Measurements from ENCODE around the gene TYW1B.
"Not testable (repeated sequence)": the region's sequence is repeated elsewhere in the genome, so short reads cannot be mapped to it uniquely, and the experiment has no call there.

TYW1B gene

DNA sequence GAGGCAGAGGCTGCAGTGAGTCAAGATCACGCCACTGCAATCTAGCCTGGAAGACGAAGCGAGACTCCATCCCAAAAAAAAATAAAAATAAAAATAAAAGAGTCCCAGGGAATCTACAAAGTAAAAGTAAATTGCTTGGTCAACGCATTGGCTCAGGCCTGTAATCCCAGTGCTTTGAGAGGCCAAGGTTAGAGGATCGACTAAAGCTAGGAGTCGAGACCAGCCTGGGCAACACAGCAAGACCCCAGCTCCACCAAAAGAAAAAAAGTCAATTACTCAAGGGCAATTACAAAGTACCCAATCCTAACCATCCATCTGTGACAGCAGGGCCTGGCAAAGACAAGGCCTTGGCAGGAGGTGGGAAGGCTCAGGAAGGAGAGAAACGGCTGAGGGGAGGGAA is 288.3 kb downstream of the TYW1B start:
- Histone ChIP-seq H3K4me1 (ENCODE audit: control insufficient read depth in 5 of 5, insufficient read depth in 5 of 5, low read length in 5 of 5) (no peaks in the 10 kb centered on the region), H3K36me3 (ENCODE audit: control insufficient read depth in 5 of 5, insufficient read depth in 5 of 5, low read length in 5 of 5) (no peaks in the 10 kb centered on the region), H3K27me3 (ENCODE audit: control insufficient read depth in 5 of 5, insufficient read depth in 4 of 5, low read length in 5 of 5) (no peaks in the 10 kb centered on the region), H3K27ac (ENCODE audit: low read depth, low read length) (no peak overlapping the region), H3K9ac (ENCODE audit: low read length in 5 of 5) (no peak overlapping the region), H3K9me3 (ENCODE audit: control insufficient read depth in 5 of 5, low read length in 5 of 5) (no peaks in the 10 kb centered on the region), H3K4me3 (ENCODE audit: low read depth in 1 of 5, low read length in 5 of 5) (no peak overlapping the region)

DNA sequence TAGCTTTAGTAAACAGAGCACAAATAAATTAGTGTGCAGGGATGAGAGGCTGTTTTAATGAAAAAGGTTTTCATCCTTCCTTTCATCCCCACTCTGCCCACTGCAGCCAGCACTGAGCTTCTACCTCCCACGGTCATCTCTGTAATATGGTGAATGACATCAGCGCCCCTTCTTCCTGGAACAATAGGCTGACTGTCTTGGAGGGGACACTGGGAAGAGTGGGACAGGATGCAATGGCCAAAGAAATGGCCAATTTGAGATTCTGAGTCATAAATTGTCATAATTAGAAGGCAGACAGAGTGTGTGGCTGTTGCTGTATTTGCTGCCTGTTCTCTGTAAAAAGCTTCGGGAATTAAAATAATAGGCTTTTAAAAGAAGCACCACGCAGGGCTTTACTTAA is 289.1 kb downstream of the TYW1B start:
- Histone ChIP-seq H3K36me3 (ENCODE audit: control insufficient read depth in 5 of 5, insufficient read depth in 5 of 5, low read length in 5 of 5) (no peaks in the 10 kb centered on the region), H3K9me3 (ENCODE audit: control insufficient read depth in 5 of 5, low read length in 5 of 5) (no peaks in the 10 kb centered on the region), H3K27ac (ENCODE audit: low read depth, low read length) (no peak overlapping the region), H3K4me1 (ENCODE audit: control insufficient read depth in 5 of 5, insufficient read depth in 5 of 5, low read length in 5 of 5) (no peaks in the 10 kb centered on the region), H3K9ac (ENCODE audit: low read length in 5 of 5) (no peak overlapping the region), H3K27me3 (ENCODE audit: control insufficient read depth in 5 of 5, insufficient read depth in 4 of 5, low read length in 5 of 5) (no peaks in the 10 kb centered on the region), H3K4me3 (ENCODE audit: low read depth in 1 of 5, low read length in 5 of 5) (no peak overlapping the region)

DNA sequence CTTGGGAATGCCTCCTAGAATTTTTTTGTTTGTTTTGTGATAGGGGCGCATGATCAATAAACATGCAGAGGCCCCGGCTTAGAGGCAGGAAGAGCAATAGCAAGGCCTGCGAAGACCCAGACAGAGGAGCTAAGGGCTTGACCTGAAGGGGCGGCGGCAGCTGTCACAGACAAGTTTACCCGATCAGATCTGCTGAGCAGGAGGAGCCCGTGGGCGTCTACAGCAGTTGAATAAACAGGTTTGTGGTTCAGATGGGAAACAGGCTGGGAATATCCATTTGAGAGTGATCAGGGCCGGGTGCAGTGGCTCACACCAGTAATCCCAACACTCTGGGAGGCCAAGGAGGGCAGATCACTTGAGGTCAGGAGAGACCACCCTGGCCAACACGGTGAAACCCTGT is 289.9 kb downstream of the TYW1B start:
- H3K4me1 ChIP-seq (ENCODE audit: control insufficient read depth in 5 of 5, insufficient read depth in 5 of 5, low read length in 5 of 5) = no peaks in the 10 kb centered on the region
- no peaks in the 10 kb centered on the region for H3K9me3 ChIP-seq (ENCODE audit: control insufficient read depth in 5 of 5, low read length in 5 of 5)
- H3K27me3 ChIP-seq (ENCODE audit: control insufficient read depth in 5 of 5, insufficient read depth in 4 of 5, low read length in 5 of 5) = no peaks in the 10 kb centered on the region
- no peaks in the 10 kb centered on the region for H3K36me3 ChIP-seq (ENCODE audit: control insufficient read depth in 5 of 5, insufficient read depth in 5 of 5, low read length in 5 of 5)
- H3K4me3 ChIP-seq (ENCODE audit: low read depth in 1 of 5, low read length in 5 of 5) = no peak overlapping the region
- no peak overlapping the region for H3K9ac ChIP-seq (ENCODE audit: low read length in 5 of 5)
- no peak overlapping the region for H3K27ac ChIP-seq (ENCODE audit: low read depth, low read length)

DNA sequence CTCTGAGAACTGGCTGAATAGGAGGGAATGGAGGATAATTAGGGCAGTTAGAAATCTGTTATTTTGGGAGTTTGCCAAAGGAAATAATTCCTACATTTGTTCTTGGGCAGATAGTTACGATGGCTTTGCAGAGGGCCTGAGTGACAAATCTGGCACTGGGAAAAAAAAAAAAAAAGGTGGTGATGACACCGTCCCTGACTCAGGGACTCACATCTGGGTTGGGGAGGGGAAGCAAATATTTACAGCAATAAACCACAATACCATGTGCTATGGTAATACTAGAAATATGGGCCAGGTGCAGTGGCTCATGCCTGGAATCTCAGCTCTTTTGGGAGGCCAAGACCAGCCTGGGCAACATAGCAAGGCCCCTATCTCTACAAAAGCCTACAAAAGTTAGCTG is 292.0 kb downstream of the TYW1B start:
- H3K27me3 ChIP-seq (ENCODE audit: control insufficient read depth in 5 of 5, insufficient read depth in 4 of 5, low read length in 5 of 5); H3K9ac ChIP-seq (ENCODE audit: low read length in 5 of 5); H3K4me1 ChIP-seq (ENCODE audit: control insufficient read depth in 5 of 5, insufficient read depth in 5 of 5, low read length in 5 of 5); H3K4me3 ChIP-seq (ENCODE audit: low read depth in 1 of 5, low read length in 5 of 5); H3K36me3 ChIP-seq (ENCODE audit: control insufficient read depth in 5 of 5, insufficient read depth in 5 of 5, low read length in 5 of 5); H3K27ac ChIP-seq (ENCODE audit: low read depth, low read length); H3K9me3 ChIP-seq (ENCODE audit: control insufficient read depth in 5 of 5, low read length in 5 of 5): not testable (repeated sequence)

DNA sequence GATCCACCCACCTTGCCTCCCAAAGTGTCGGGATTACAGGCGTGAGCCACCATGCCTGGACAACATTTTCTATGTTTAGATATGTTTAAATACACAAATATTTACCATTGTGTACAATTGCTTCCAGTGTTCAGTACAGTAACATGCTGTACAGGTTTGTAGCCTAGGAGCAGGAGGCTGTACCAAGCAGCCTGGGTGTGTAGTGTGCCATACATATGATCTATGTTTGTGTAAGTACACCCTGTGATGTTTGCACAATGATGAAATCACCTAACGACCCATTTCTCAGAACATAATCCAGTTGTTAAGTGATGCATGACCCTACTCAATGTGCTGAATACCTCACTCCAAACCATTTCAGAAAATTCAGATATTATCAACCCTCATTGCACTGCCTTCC is 297.0 kb downstream of the TYW1B start:
- H3K27ac ChIP-seq (ENCODE audit: low read depth, low read length); H3K9ac ChIP-seq (ENCODE audit: low read length in 5 of 5); H3K4me1 ChIP-seq (ENCODE audit: control insufficient read depth in 5 of 5, insufficient read depth in 5 of 5, low read length in 5 of 5); H3K27me3 ChIP-seq (ENCODE audit: control insufficient read depth in 5 of 5, insufficient read depth in 4 of 5, low read length in 5 of 5); H3K4me3 ChIP-seq (ENCODE audit: low read depth in 1 of 5, low read length in 5 of 5); H3K9me3 ChIP-seq (ENCODE audit: control insufficient read depth in 5 of 5, low read length in 5 of 5); H3K36me3 ChIP-seq (ENCODE audit: control insufficient read depth in 5 of 5, insufficient read depth in 5 of 5, low read length in 5 of 5): not testable (repeated sequence)
